ENCODE data around the gene AADACL3. TPM values are rescaled to one million over a fixed set of nuclear protein-coding genes. Genes with fewer than 3 reads are reported as not detected.

AADACL3 gene
- total and polyA plus RNA-seq, 2 donors (not counting 3 experiments of a cell fraction or from before 2014, with no cell fraction given) = not detected

- ChIA-PET POLR2A (no interaction called here), CTCF (no interaction called here)
- H3K4me3 ChIP-seq (replicated peaks in 1 of 3; ENCODE audit: insufficient read depth in 1 of 3, low read depth in 1 of 3, low read length in 3 of 3) = no peak overlapping the region
- intact Hi-C loops (cut with micrococcal nuclease) = no loop called here
- no peak for TF ChIP-seq FOS (IDR thresholded peaks at IDR 0.05; ENCODE audit: borderline replicate concordance, insufficient read depth, low read length)
- no peak for TF ChIP-seq POLR2A (IDR thresholded peaks at IDR 0.05; ENCODE audit: low read depth, low read length)
- TF ChIP-seq CTCF (IDR thresholded peaks at IDR 0.05; ENCODE audit: extremely low read depth in 1 of 2, insufficient read depth in 1 of 2, low read depth in 1 of 2, low read length in 2 of 2) = no peak
- no peak for TF ChIP-seq POLR2AphosphoS5 (IDR thresholded peaks at IDR 0.05; ENCODE audit: insufficient read depth, low read depth, low read length)
- TF ChIP-seq EZH2 (IDR thresholded peaks at IDR 0.05; ENCODE audit: borderline replicate concordance, low read depth, low read length, severe bottlenecking) = no peak
- no peak for TF ChIP-seq GATA2 (IDR thresholded peaks at IDR 0.05; ENCODE audit: insufficient read depth, insufficient read length, low read depth, low read length)
- no peak for TF ChIP-seq JUN (IDR thresholded peaks at IDR 0.05; ENCODE audit: borderline replicate concordance, insufficient read depth, insufficient read length, low read depth)
- no peak for TF ChIP-seq MYC (IDR thresholded peaks at IDR 0.05; ENCODE audit: low read depth, low read length)
- no peak for TF ChIP-seq MAX (IDR thresholded peaks at IDR 0.05; ENCODE audit: insufficient read depth, insufficient read length)
- H3K9me1 ChIP-seq (replicated peaks; ENCODE audit: control insufficient read depth, extremely low read depth, insufficient read depth, low read length) = no peaks in the 10 kb centered on the region
- FAIRE-seq = no peak
- H3K27ac ChIP-seq (ENCODE audit: insufficient read depth, low read depth, low read length) = no peak overlapping the region
- no peaks in the 10 kb centered on the region for H3K9me3 ChIP-seq (replicated peaks; ENCODE audit: control insufficient read depth, insufficient read depth, low read length)
- H3K36me3 ChIP-seq (ENCODE audit: control insufficient read depth in 2 of 2, extremely low read depth in 1 of 2, insufficient read depth in 2 of 2, low read length in 2 of 2) = no peaks in the 10 kb centered on the region
- H3K79me2 ChIP-seq (ENCODE audit: control insufficient read depth, insufficient read depth, low read length) = no peaks in the 10 kb centered on the region
- no peak overlapping the region for H3K4me2 ChIP-seq (ENCODE audit: insufficient read depth, low read length)
- no peaks in the 10 kb centered on the region for H4K20me1 ChIP-seq (replicated peaks; ENCODE audit: control insufficient read depth, extremely low read depth, insufficient read depth, low read length)
- H3K4me1 ChIP-seq (ENCODE audit: control insufficient read depth, extremely low read depth, insufficient read depth, low read length) = no peaks in the 10 kb centered on the region
- no peak for DNase-seq (ENCODE audit: low read depth, low spot score)
- no TSS peak for BruUV-seq (replicated peaks)
- dilution Hi-C loops (cut with MboI; ENCODE audit: extremely low pct_ligation_motif_present, low sequenced_read_pairs) = no loop called here
- H3K27me3 ChIP-seq (ENCODE audit: control insufficient read depth in 2 of 2, insufficient read depth in 2 of 2, low read length in 2 of 2) = no peaks in the 10 kb centered on the region
- no peak overlapping the region for H2AFZ ChIP-seq (ENCODE audit: low read depth, low read length)
- H3K9ac ChIP-seq (replicated peaks; ENCODE audit: extremely low read depth, insufficient read depth, low read length) = no peak overlapping the region
Observed at GRCh38 chr1:12756768-12757413, 41.0 kb downstream of the AADACL3 start.
